GM18873 (cell line): ENCODE measurements around the gene PHLDB2.

Experiments
- ATAC-seq: cut with Tn5 transposase; IDR thresholded peaks from one replicate; pipeline ENCODE4 v1.9.1; 2021; ENCODE audit warnings: mild to moderate bottlenecking, moderate library complexity, moderate number of reproducible peaks; ENCODE audit not compliant: unreplicated experiment, low FRiP score

Gene PHLDB2

GRCh38 chr3:111848778-111849177, 10.3 kb upstream of the PHLDB2 start:
- no peak for ATAC-seq

- ATAC-seq, result no peak
Observed at GRCh38 chr3:111850537-111850936, 8.5 kb upstream of the PHLDB2 start.

GRCh38 chr3:111851511-111851954, 7.5 kb upstream of the PHLDB2 start:
- ATAC-seq, result no peak

GRCh38 chr3:111852540-111852939, 6.5 kb upstream of the PHLDB2 start:
- no peak for ATAC-seq

GRCh38 chr3:111853068-111853467, 6.0 kb upstream of the PHLDB2 start:
- no peak for ATAC-seq

- ATAC-seq, result no peak
Observed at GRCh38 chr3:111854990-111855389, 4.1 kb upstream of the PHLDB2 start.

- ATAC-seq, result no peak
Observed at GRCh38 chr3:111856501-111856900, 2.6 kb upstream of the PHLDB2 start.

- ATAC-seq, result no peak
Observed at GRCh38 chr3:111857474-111857873, 1.6 kb upstream of the PHLDB2 start.

- ATAC-seq, result no peak
Observed at GRCh38 chr3:111858642-111859041, 423 bp upstream of the PHLDB2 start.

GRCh38 chr3:111859974-111860859, 1.2 kb downstream of the PHLDB2 start:
- ATAC-seq, result peak; percentile 92

GRCh38 chr3:111861391-111861790, 2.3 kb downstream of the PHLDB2 start:
- no peak for ATAC-seq

- ATAC-seq, result no peak
Observed at GRCh38 chr3:111862415-111862814, 3.4 kb downstream of the PHLDB2 start.

GRCh38 chr3:111862974-111863373, 3.9 kb downstream of the PHLDB2 start:
- ATAC-seq, result no peak

GRCh38 chr3:111863942-111864694, 5.1 kb downstream of the PHLDB2 start:
- ATAC-seq, result no peak

GRCh38 chr3:111864821-111865656, 6.0 kb downstream of the PHLDB2 start:
- ATAC-seq, result no peak

GRCh38 chr3:111867889-111868426, 8.9 kb downstream of the PHLDB2 start:
- no peak for ATAC-seq

- no peak for ATAC-seq
Observed at GRCh38 chr3:111870620-111871019, 11.6 kb downstream of the PHLDB2 start.

- ATAC-seq, result no peak
Observed at GRCh38 chr3:111871809-111872623, 13.0 kb downstream of the PHLDB2 start.

GRCh38 chr3:111872979-111873378, 13.9 kb downstream of the PHLDB2 start:
- ATAC-seq, result no peak
